IMR-90 (cell line): ENCODE data around the gene PRPF6. TPM values are rescaled to one million over a fixed set of nuclear protein-coding genes. Genes with fewer than 3 reads are reported as not detected.

ENCODE experiments used
- ATAC-seq: fragments of 200-7000 bp; cut with Tn5 transposase; 2 replicates; pipeline ENCODE4 v1.9.1; 2020; ENCODE audit warnings: low read depth, mild to moderate bottlenecking, moderate library complexity
- BruUV-seq: library from RNA; stranded (reverse); fragments of 400-500 nt; replicated peaks from 2 replicates; lab custom pipeline; 2021; lab: Mats Ljungman, UMichigan
- CTCF ChIA-PET: fragments of 300-600 bp; formaldehyde crosslinking; extraction: SDS; loops from one replicate; lab custom pipeline; 2021; ENCODE audit warnings: antibody characterized with exemption; lab: Yijun Ruan, JAX
- POLR2A ChIA-PET: fragments of 300-600 bp; sonication (Branson Sonifier 250); formaldehyde crosslinking; loops from one replicate; lab custom pipeline; 2022; ENCODE audit warnings: antibody characterized with exemption; ENCODE audit not compliant: unreplicated experiment; lab: Charles Lee
- DNase-seq: peaks from one replicate; pipeline ENCODE4 v3.0.0; 2013
- H2AFZ ChIP-seq: replicated peaks from 2 replicates; pipeline ENCODE3; 2013; ENCODE audit warnings: low read length, mild to moderate bottlenecking; ENCODE audit not compliant: poor library complexity
- H2AK5ac ChIP-seq: 2 replicates; pipeline ENCODE4 v1.6.1; 2013; ENCODE audit warnings: low read depth, low read length, inconsistent platforms
- H2AK9ac ChIP-seq: replicated peaks from 2 replicates; pipeline ENCODE3; 2013; ENCODE audit warnings: mild to moderate bottlenecking, low read depth, low read length, moderate library complexity; ENCODE audit not compliant: poor library complexity
- H2BK120ac ChIP-seq: 2 replicates; pipeline ENCODE4 v1.6.1; 2013; ENCODE audit warnings: low read depth, low read length, inconsistent platforms
- H2BK15ac ChIP-seq: 3 replicates; pipeline ENCODE4 v1.6.1; 2013; ENCODE audit warnings: low read depth, low read length, inconsistent platforms
- H2BK20ac ChIP-seq: 2 replicates; pipeline ENCODE4 v1.6.1; 2013; ENCODE audit warnings: low read depth, mild to moderate bottlenecking, inconsistent platforms, low read length, moderate library complexity
- H2BK5ac ChIP-seq: 2 replicates; pipeline ENCODE4 v1.6.1; 2013; ENCODE audit warnings: mild to moderate bottlenecking, low read depth, low read length, inconsistent platforms; ENCODE audit not compliant: poor library complexity, severe bottlenecking
- H3K14ac ChIP-seq: replicated peaks from 2 replicates; pipeline ENCODE4 v1.6.1; 2013; ENCODE audit warnings: low read depth, low read length, inconsistent platforms
- H3K18ac ChIP-seq: 2 replicates; pipeline ENCODE4 v1.6.1; 2013; ENCODE audit warnings: low read depth, low read length, control low read depth
- H3K23ac ChIP-seq: 2 replicates; pipeline ENCODE4 v1.6.1; 2013; ENCODE audit warnings: low read depth, low read length, inconsistent platforms
- H3K27ac ChIP-seq: 2 replicates; pipeline ENCODE4 v1.5.1; 2013; ENCODE audit warnings: mild to moderate bottlenecking, control low read depth, low read length; ENCODE audit not compliant: insufficient read depth
- H3K27me3 ChIP-seq: 2 replicates; pipeline ENCODE4 v1.6.1; 2013; ENCODE audit warnings: low read length; ENCODE audit not compliant: control insufficient read depth, insufficient read depth
- H3K36me3 ChIP-seq: 2 replicates; pipeline ENCODE4 v1.6.1; 2013; ENCODE audit warnings: low read length, mixed read lengths; ENCODE audit not compliant: control insufficient read depth, insufficient read depth
- H3K4ac ChIP-seq: 2 replicates; pipeline ENCODE4 v1.6.1; 2013; ENCODE audit warnings: low read depth, low read length, inconsistent platforms
- H3K4me1 ChIP-seq: 2 replicates; pipeline ENCODE4 v1.6.1; 2013; ENCODE audit warnings: low read length, mixed read lengths; ENCODE audit not compliant: control insufficient read depth, insufficient read depth
- H3K4me2 ChIP-seq: 2 replicates; pipeline ENCODE4 v1.6.1; 2013; ENCODE audit warnings: low read depth, mild to moderate bottlenecking, control low read depth, low read length, moderate library complexity
- H3K4me3 ChIP-seq: 2 replicates; pipeline ENCODE4 v1.5.1; 2013; ENCODE audit warnings: low read depth, mild to moderate bottlenecking, control low read depth, low read length, moderate library complexity; ENCODE audit not compliant: insufficient read depth
- H3K56ac ChIP-seq: 2 replicates; pipeline ENCODE4 v1.6.1; 2013; ENCODE audit warnings: low read length, inconsistent platforms; ENCODE audit not compliant: insufficient read depth; ENCODE audit errors: extremely low read depth
- H3K79me1 ChIP-seq, 2 experiments: 2 replicates each; pipeline ENCODE4 v1.6.1; 2013; ENCODE audit warnings: low read length in 2 of 2, inconsistent platforms in 1 of 2, low read depth in 1 of 2
- H3K9ac ChIP-seq: 2 replicates; pipeline ENCODE4 v1.6.1; 2013; ENCODE audit warnings: low read depth, low read length, control low read depth
- H3K9me1 ChIP-seq: 2 replicates; pipeline ENCODE4 v1.6.1; 2013; ENCODE audit warnings: low read length, inconsistent platforms; ENCODE audit not compliant: insufficient read depth
- H3K9me3 ChIP-seq: 2 replicates; pipeline ENCODE4 v1.6.1; 2013; ENCODE audit warnings: low read length; ENCODE audit not compliant: control insufficient read depth, insufficient read depth
- H4K20me1 ChIP-seq: 2 replicates; pipeline ENCODE4 v1.6.1; 2013; ENCODE audit warnings: low read length, inconsistent platforms; ENCODE audit not compliant: insufficient read depth
- H4K5ac ChIP-seq: 2 replicates; pipeline ENCODE4 v1.6.1; 2013; ENCODE audit warnings: mild to moderate bottlenecking, low read depth, low read length, control low read depth
- H4K8ac ChIP-seq, 2 experiments: 2 replicates each; pipeline ENCODE4 v1.6.1; 2013; ENCODE audit warnings: low read depth in 2 of 2, low read length in 2 of 2, control low read depth in 1 of 2, inconsistent platforms in 1 of 2
- H4K91ac ChIP-seq: 2 replicates; pipeline ENCODE4 v1.6.1; 2013; ENCODE audit warnings: low read depth, low read length, inconsistent platforms; ENCODE audit not compliant: insufficient read depth
- BHLHE40 ChIP-seq: fragments of 150-350 bp; IDR thresholded peaks from 2 replicates; pipeline ENCODE4 v1.6.1; 2016; ENCODE audit warnings: mild to moderate bottlenecking, low read depth, low read length
- CEBPB ChIP-seq: IDR thresholded peaks from 2 replicates; pipeline ENCODE4 v1.6.1; 2012; ENCODE audit warnings: low read depth, low read length, improper control_type of control experiment
- CTCF ChIP-seq: conservative IDR thresholded peaks from 2 replicates; pipeline ENCODE4 v1.5.1; 2012; ENCODE audit warnings: mild to moderate bottlenecking, low read depth, low read length, improper control_type of control experiment
- ELK1 ChIP-seq: fragments of 150-350 bp; IDR thresholded peaks from 2 replicates; pipeline ENCODE4 v1.6.1; 2016; ENCODE audit warnings: low read depth, mild to moderate bottlenecking, low read length, moderate library complexity, borderline replicate concordance
- MAFK ChIP-seq: IDR thresholded peaks from 2 replicates; pipeline ENCODE4 v1.6.1; 2012; ENCODE audit warnings: low read depth, low read length, improper control_type of control experiment
- MXI1 ChIP-seq: IDR thresholded peaks from 2 replicates; pipeline ENCODE4 v1.6.1; 2012; ENCODE audit warnings: low read depth, mild to moderate bottlenecking, low read length, moderate library complexity, borderline replicate concordance
- NFE2L2 ChIP-seq: fragments of 150-350 bp; IDR thresholded peaks from 2 replicates; pipeline ENCODE4 v1.6.1; 2016; ENCODE audit warnings: low read depth, mild to moderate bottlenecking, low read length
- RFX5 ChIP-seq: IDR thresholded peaks from 2 replicates; pipeline ENCODE4 v1.8.0; 2012; ENCODE audit warnings: low read depth, mild to moderate bottlenecking, low read length, moderate library complexity
- SMC3 ChIP-seq: fragments of 150-350 bp; IDR thresholded peaks from 2 replicates; pipeline ENCODE4 v1.6.1; 2016; ENCODE audit warnings: low read depth, mild to moderate bottlenecking, antibody characterized with exemption, low read length, moderate library complexity
- USF2 ChIP-seq: fragments of 150-350 bp; IDR thresholded peaks from 2 replicates; pipeline ENCODE4 v1.6.1; 2017; ENCODE audit warnings: mild to moderate bottlenecking, antibody characterized with exemption, low read length, low read depth
- WGBS, 2 experiments: methylation state at CpG; one replicate each; pipeline versions ENCODE4 v1.1.5 to v1.1.7; 2013; ENCODE audit warnings: missing lambda C conversion rate in 2 of 2; ENCODE audit not compliant: insufficient read length in 1 of 2; ENCODE audit errors: extremely low coverage in 2 of 2; 5-methylcytosine and 5-hydroxymethylcytosine counted together
- dilution Hi-C: fragments of 300-500 bp; cut with HindIII; formaldehyde crosslinking; loops from one replicate; pipeline ENCODE4 v1.14.3; 2018; ENCODE audit warnings: low sequenced_read_pairs; ENCODE audit not compliant: unreplicated experiment
- in situ Hi-C: fragments of 300-500 bp; cut with MboI; formaldehyde crosslinking; loops from 3 replicates; pipeline ENCODE4 v1.14.3; 2019; ENCODE audit warnings: low sequenced_read_pairs, inconsistent platforms, mixed read lengths
- intact Hi-C: fragments of 100-400 bp; cut with micrococcal nuclease; formaldehyde crosslinking; loops from 2 replicates; pipeline ENCODE4 v1.10.0; 2022
- polyA plus RNA-seq, 3 experiments: library from polyadenylated mRNA; depleted of rRNA; stranded (reverse); fragments of >200 nt; gene quantifications; 2 replicates each; pipeline ENCODE4 v1.2.3, GENCODE V29; 2012; ENCODE audit warnings: low replicate concordance in 1 of 3
- total RNA-seq: library from RNA; depleted of rRNA; stranded (reverse); fragments of >200 nt; gene quantifications from 2 replicates; pipeline ENCODE4 v1.2.3, GENCODE V29; 2012

Gene PRPF6
- total and polyA plus RNA-seq, 2 of the 4 experiments (the other 2 are of a cell fraction), result 43.5 to 71.3 TPM

GRCh38 chr20:64056639-64056888, 75.6 kb downstream of the PRPF6 start:
- Histone ChIP-seq H3K79me1 (no peaks in the 10 kb centered on the region), H2BK120ac (no peak overlapping the region), H3K14ac (no peak overlapping the region), H3K4ac (no peak overlapping the region), H2BK20ac (no peak overlapping the region), H2BK15ac (no peak overlapping the region), H4K91ac (no peak overlapping the region), H2AK5ac (no peak overlapping the region), H3K56ac (no peak overlapping the region), H3K9ac (no peak overlapping the region), H4K8ac (no peak overlapping the region), H2BK5ac (no peak overlapping the region), H3K9me3 (no peaks in the 10 kb centered on the region), H3K27ac (no peak overlapping the region), H3K23ac (no peak overlapping the region), H3K4me3 (no peak overlapping the region), H3K18ac (no peak overlapping the region), H3K36me3 (no peaks in the 10 kb centered on the region), H4K20me1 (no peaks in the 10 kb centered on the region), H3K27me3 (peaks cover 11% of the 10 kb centered on the region; the same call in 1 of the 2 replicates), H2AFZ (no peak overlapping the region), H4K5ac (no peak overlapping the region), H3K4me2 (no peak overlapping the region), H3K9me1 (no peaks in the 10 kb centered on the region), H3K4me1 (peaks cover 5% of the 10 kb centered on the region), H2AK9ac (no peak overlapping the region)
- ATAC-seq (no peak), DNase-seq (no peak)
- WGBS, 2 experiments, result 46% methylated on average over 6 of the region's 7 CpGs; no CpG with 5 or more reads in 1 of the 2 experiments
- ChIA-PET POLR2A (no interaction called here), CTCF (no interaction called here)
- no TSS peak for BruUV-seq
- in situ Hi-C loops (no loop called here), intact Hi-C loops (loop anchor here (2.0 to 5.0 kb wide), 4 partner anchors 18 to 519 kb away; partner anchors contain the start of genes PRPF6 and PTK6), dilution Hi-C loops (no loop called here)
- TF ChIP-seq NFE2L2, result no peak
- no peak for TF ChIP-seq RFX5
- TF ChIP-seq BHLHE40, result no peak
- TF ChIP-seq CTCF, result no peak
- TF ChIP-seq MXI1, result no peak
- TF ChIP-seq USF2, result no peak
- TF ChIP-seq ELK1, result no peak
- no peak for TF ChIP-seq MAFK
- no peak for TF ChIP-seq SMC3
- TF ChIP-seq CEBPB, result no peak
